Ovary (tissue), 9 donors: ENCODE results near the gene LCLAT1. TPM values are rescaled to one million over a fixed set of nuclear protein-coding genes. Genes with fewer than 3 reads are reported as not detected.

ENCODE experiments used
- DNase-seq, 5 donors: peaks; one replicate each; pipeline ENCODE4 v3.0.0-alpha.2; 2019 to 2020
- H3K27ac ChIP-seq, 2 donors: fragments of 200-600 bp; one replicate each; pipeline versions ENCODE4 v1.5.1 to v1.8.0; 2019 to 2022
- H3K27me3 ChIP-seq: fragments of 200-600 bp; one replicate; pipeline ENCODE4 v1.8.0; 2022
- H3K36me3 ChIP-seq: fragments of 200-600 bp; sonication (generic); one replicate; pipeline ENCODE4 v1.5.1; 2019
- H3K4me1 ChIP-seq: one replicate; pipeline ENCODE4 v1.8.1; 2013; ENCODE audit warnings: mild to moderate bottlenecking, moderate library complexity; ENCODE audit not compliant: insufficient read depth
- H3K4me3 ChIP-seq: fragments of 200-600 bp; sonication (generic); one replicate; pipeline ENCODE4 v1.5.1; 2017
- H3K9me3 ChIP-seq, 2 donors: fragments of 200-600 bp in 1 of 2; sonication (generic) in 1 of 2; one replicate each; pipeline versions ENCODE4 v1.5.1 to v1.8.1; 2013 to 2019; ENCODE audit warnings: mild to moderate bottlenecking in 1 of 2, moderate library complexity in 1 of 2
- EP300 ChIP-seq: sonication (generic); formaldehyde crosslinking; IDR thresholded peaks from one replicate; pipeline ENCODE4 v1.6.1; 2017; ENCODE audit warnings: antibody characterized with exemption
- POLR2A ChIP-seq: fragments of 450-650 bp; IDR thresholded peaks from one replicate; pipeline ENCODE4 v1.6.1; 2017; ENCODE audit warnings: antibody characterized with exemption, mild to moderate bottlenecking, moderate library complexity
- WGBS, 3 donors: extraction: QIAGEN DNeasy Blood & Tissue Kit in 1 of 3; methylation state at CpG; one replicate each; pipeline versions ENCODE4 v1.1.5 to v1.1.7; 2013 to 2017; 5-methylcytosine and 5-hydroxymethylcytosine counted together
- intact Hi-C, 4 donors: fragments of 100-400 bp; cut with DNase I; formaldehyde crosslinking; loops; one replicate each; pipeline versions ENCODE4 v1.11.0 to v1.15.1; 2022 to 2023
- polyA plus RNA-seq, 2 donors: library from polyadenylated mRNA; stranded (reverse); fragments of 200-250 nt in 1 of 2; fragments of 350-450 nt in 1 of 2; fragmentation: Illumina TruSeq in 1 of 2; extraction: RNeasy Lipid Tissue Mini Kit (QIAGEN cat#74804) in 1 of 2; gene quantifications; one replicate each; pipeline ENCODE4 v1.2.3, GENCODE V29; 2013 to 2014
- total RNA-seq, 7 donors: library from RNA; depleted of rRNA in 2 of 7; stranded (reverse); fragments of >200 nt in 2 of 7; fragmentation: NEBNext Ultra II Directional in 3 of 7; extraction: Animal tissue kit (Norgen Biotek cat#: 25700) in 3 of 7; gene quantifications; one replicate each; pipeline versions ENCODE4 v1.1.0 to v1.2.4, GENCODE V29; 2016 to 2023
- TF ChIP-seq, protein P1 (sequence below), 3 donors: fragments of 450-650 bp in 2 of 3; fragments of 200-600 bp in 1 of 3; IDR thresholded peaks; one replicate each; pipeline versions ENCODE4 v1.5.1 to v1.8.0; 2016 to 2022; ENCODE audit warnings: antibody characterized with exemption in 3 of 3, mild to moderate bottlenecking in 1 of 3
- donor health status: DM: no; HTN: no; CAD: no; lungs with moderate emphysema.
- donor health status: DM: no; HTN: no; CAD: no.
- donor health status: Bipolar disorder and iron deficiency.
- donor health status: DM: yes; HTN: yes; CAD: no.
- donor health status: DM: no; HTN: no; CAD: no.
- donor health status: DM: yes; HTN: yes; CAD: no.

The LCLAT1 gene
- total and polyA plus RNA-seq, 9 donors: 3.2 to 26.5 (median 22.6) TPM

DNA sequence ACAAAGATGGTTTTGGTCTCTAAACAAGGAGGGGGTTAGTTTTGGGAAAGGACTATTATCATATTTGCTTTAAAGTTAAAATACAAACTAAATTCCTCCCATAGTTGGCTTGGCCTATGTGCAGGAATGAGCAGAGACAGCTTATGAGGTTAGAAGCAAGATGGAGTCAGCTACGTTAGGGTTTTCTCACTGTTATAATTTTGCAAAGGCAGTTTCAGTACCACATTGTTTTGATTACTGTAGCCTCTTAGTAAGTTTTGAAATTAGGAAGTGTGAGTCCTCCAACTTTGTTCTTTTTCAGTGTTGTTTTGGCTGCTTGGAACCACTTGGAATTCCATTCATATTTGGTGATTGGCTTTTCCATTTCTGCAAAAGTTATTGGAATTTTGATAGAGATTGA lies 23.4 kb downstream of the LCLAT1 start:
- Histone ChIP-seq H3K27me3 (no peaks in the 10 kb centered on the region), H3K36me3 (no peaks in the 10 kb centered on the region), H3K4me1 (peaks cover 2% of the 10 kb centered on the region), H3K9me3 (no peaks in the 10 kb centered on the region), H3K27ac (no peak overlapping the region), H3K4me3 (no peak overlapping the region)
- 29 to 52% (median 32%) methylated on average over 1 of the region's 1 CpG for WGBS, 3 donors
- intact Hi-C loops: loop anchor here in 2 of 4 donors (2.0 to 10.0 kb wide), 4 partner anchors 26 to 306 kb away; no protein-coding TSS in a partner anchor
- DNase-seq: no peak
- no peak for TF ChIP-seq EP300
- TF ChIP-seq POLR2A: no peak
- TF ChIP-seq, protein P1, sequence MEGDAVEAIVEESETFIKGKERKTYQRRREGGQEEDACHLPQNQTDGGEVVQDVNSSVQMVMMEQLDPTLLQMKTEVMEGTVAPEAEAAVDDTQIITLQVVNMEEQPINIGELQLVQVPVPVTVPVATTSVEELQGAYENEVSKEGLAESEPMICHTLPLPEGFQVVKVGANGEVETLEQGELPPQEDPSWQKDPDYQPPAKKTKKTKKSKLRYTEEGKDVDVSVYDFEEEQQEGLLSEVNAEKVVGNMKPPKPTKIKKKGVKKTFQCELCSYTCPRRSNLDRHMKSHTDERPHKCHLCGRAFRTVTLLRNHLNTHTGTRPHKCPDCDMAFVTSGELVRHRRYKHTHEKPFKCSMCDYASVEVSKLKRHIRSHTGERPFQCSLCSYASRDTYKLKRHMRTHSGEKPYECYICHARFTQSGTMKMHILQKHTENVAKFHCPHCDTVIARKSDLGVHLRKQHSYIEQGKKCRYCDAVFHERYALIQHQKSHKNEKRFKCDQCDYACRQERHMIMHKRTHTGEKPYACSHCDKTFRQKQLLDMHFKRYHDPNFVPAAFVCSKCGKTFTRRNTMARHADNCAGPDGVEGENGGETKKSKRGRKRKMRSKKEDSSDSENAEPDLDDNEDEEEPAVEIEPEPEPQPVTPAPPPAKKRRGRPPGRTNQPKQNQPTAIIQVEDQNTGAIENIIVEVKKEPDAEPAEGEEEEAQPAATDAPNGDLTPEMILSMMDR (IDR thresholded peaks at IDR 0.05): no peak

DNA sequence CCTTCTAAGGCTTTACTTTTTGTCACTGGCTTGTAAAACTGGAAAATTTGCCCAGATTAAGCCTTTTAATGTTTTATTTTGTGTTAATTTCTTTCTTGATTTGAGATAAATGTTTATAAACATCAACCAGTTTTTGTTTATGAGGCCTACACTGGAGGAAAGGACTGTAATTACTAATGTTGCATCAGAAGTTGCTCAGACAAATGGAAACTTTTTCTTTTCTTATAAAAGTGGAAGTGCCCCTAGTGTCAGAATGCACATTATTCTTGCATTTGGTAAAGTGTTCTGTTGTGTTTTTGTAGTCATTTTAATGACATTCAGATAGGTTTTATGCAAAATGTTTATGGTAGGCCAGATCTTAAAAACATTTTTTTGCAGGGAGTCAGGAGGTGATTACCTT lies 25.3 kb downstream of the LCLAT1 start:
- H3K27ac ChIP-seq: no peak overlapping the region
- H3K9me3 ChIP-seq: no peaks in the 10 kb centered on the region
- TF ChIP-seq POLR2A: no peak
- TF ChIP-seq EP300: no peak
- TF ChIP-seq, protein P1 (IDR thresholded peaks at IDR 0.05): no peak
- no peak overlapping the region for H3K4me3 ChIP-seq
- H3K36me3 ChIP-seq: no peaks in the 10 kb centered on the region
- DNase-seq: no peak
- no peaks in the 10 kb centered on the region for H3K27me3 ChIP-seq
- peaks cover 2% of the 10 kb centered on the region for H3K4me1 ChIP-seq
- intact Hi-C loops: loop anchor here in 2 of 4 donors (5.0 to 10.0 kb wide), 3 partner anchors 265 to 308 kb away; no protein-coding TSS in a partner anchor

DNA sequence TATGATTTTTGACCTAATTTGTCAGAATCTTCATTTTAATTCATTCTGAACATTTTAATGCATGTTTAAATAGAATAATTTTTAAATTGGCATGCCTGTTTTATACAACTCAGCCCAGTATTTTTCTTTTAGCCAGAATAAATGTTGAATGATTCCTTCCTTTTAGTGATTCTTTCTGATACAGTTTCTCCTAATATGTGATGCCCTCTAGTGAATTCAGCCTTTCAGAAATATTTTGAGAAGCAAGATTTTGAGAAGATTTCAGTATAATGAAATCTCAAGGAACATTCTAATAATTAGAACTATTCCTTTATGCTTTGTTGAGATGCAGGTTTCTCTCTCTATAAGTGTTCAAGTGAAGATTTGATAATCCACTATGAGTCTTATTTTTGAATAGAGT lies 28.5 kb downstream of the LCLAT1 start:
- Histone ChIP-seq H3K4me3 (no peak overlapping the region), H3K4me1 (peaks cover 2% of the 10 kb centered on the region), H3K27me3 (no peaks in the 10 kb centered on the region), H3K9me3 (no peaks in the 10 kb centered on the region), H3K36me3 (no peaks in the 10 kb centered on the region), H3K27ac (no peak overlapping the region)
- TF ChIP-seq, protein P1 (IDR thresholded peaks at IDR 0.05): peak in 1 of 3 donors; percentile 20
- TF ChIP-seq EP300: no peak
- DNase-seq: no peak
- intact Hi-C loops: loop anchor here in 2 of 4 donors (10.0 kb wide), 2 partner anchors 271 to 311 kb away; no protein-coding TSS in a partner anchor

DNA sequence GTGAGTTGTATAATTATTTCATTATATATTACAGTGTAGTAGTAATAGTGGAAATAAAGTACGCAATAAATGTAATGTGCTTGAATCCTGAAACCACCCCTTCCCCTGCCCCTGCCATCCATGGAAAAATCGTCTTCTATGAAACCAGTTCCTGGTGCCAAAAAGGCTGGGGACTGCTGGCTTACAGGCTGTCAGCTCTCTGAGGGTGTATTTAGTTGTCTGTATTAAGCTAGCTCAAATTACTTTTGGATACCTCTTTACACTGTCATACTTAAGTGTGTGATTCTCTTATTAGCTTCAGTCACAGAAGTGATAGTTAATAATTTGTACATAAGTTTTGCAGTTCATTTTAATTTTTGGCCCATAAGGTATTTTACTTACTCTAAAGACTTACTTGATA lies 29.6 kb downstream of the LCLAT1 start:
- Histone ChIP-seq H3K4me1 (peaks cover 6% of the 10 kb centered on the region), H3K4me3 (no peak overlapping the region), H3K9me3 (no peaks in the 10 kb centered on the region), H3K27ac (no peak overlapping the region), H3K27me3 (no peaks in the 10 kb centered on the region), H3K36me3 (no peaks in the 10 kb centered on the region)
- intact Hi-C loops: loop anchor here in 2 of 4 donors (10.0 kb wide), 2 partner anchors 272 to 312 kb away; no protein-coding TSS in a partner anchor
- WGBS, 3 donors: 92 to 97% (median 96%) methylated on average over 2 of the region's 2 CpGs
- DNase-seq: no peak
- TF ChIP-seq EP300 (no peak), POLR2A (no peak)
- TF ChIP-seq, protein P1 (IDR thresholded peaks at IDR 0.05): no peak
